DND-41 (cell line): ENCODE results near the gene MIOS.

Experiments used
- CTCF ChIP-seq: IDR thresholded peaks from 2 replicates; pipeline ENCODE4 v1.5.1; 2012; ENCODE audit warnings: borderline replicate concordance, low read length, moderate library complexity, mild to moderate bottlenecking; ENCODE audit not compliant: poor library complexity, severe bottlenecking; ENCODE audit errors: extremely low read depth
- EZH2 ChIP-seq: IDR thresholded peaks from 3 replicates; pipeline ENCODE4 v1.6.1; 2012; ENCODE audit warnings: borderline replicate concordance, low read depth, mild to moderate bottlenecking, moderate library complexity, low read length, inconsistent platforms; ENCODE audit not compliant: severe bottlenecking

GRCh38 chr7:7536396-7537019, 30.2 kb upstream of the MIOS start:
- no peak for TF ChIP-seq CTCF
- TF ChIP-seq EZH2 = no peak
